Naive thymus-derived CD4-positive, alpha-beta T cell (primary cell): Measurements from ENCODE around the gene DMD. TPM values are rescaled to one million over a fixed set of nuclear protein-coding genes. Genes with fewer than 3 reads are reported as not detected.

Experiments
- ATAC-seq: fragments of 150-1000 bp; cut with Tn5 transposase; 2 replicates; pipeline ENCODE4 v1.10.0; 2021; ENCODE audit warnings: mild to moderate bottlenecking, moderate library complexity
- CTCF ChIA-PET: fragments of 350-600 bp; sonication (Branson Sonifier 250); formaldehyde crosslinking; loops from one replicate; lab custom pipeline; 2021; ENCODE audit warnings: antibody characterized with exemption; lab: Charles Lee
- POLR2A ChIA-PET: fragments of 350-600 bp; sonication (Branson Sonifier 250); formaldehyde crosslinking; loops from one replicate; lab custom pipeline; 2021; ENCODE audit warnings: antibody characterized with exemption, inconsistent platforms; lab: Charles Lee
- DNase-seq, 9 donors: peaks; one replicate each; pipeline versions ENCODE4 v3.0.0 to v3.0.0-alpha.2; 2020 to 2022; ENCODE audit warnings: mixed read lengths in 1 of 9
- H3K27ac ChIP-seq: one replicate; pipeline ENCODE4 v1.7.0; 2013; ENCODE audit warnings: mild to moderate bottlenecking, low read depth, low read length, moderate library complexity
- H3K27me3 ChIP-seq, 2 donors: one replicate each; pipeline ENCODE4 v1.7.0; 2013; ENCODE audit warnings: low read length in 2 of 2, mild to moderate bottlenecking in 2 of 2, moderate library complexity in 2 of 2; ENCODE audit not compliant: control insufficient read depth in 2 of 2, insufficient read depth in 2 of 2
- H3K36me3 ChIP-seq, 3 experiments: 1 replicate in 2 of 3; 2 replicates in 1 of 3; pipeline ENCODE4 v1.7.0; 2013; ENCODE audit warnings: low read length in 3 of 3, mild to moderate bottlenecking in 3 of 3, moderate library complexity in 1 of 3; ENCODE audit not compliant: insufficient read depth in 3 of 3, control insufficient read depth in 2 of 3
- H3K4me1 ChIP-seq, 2 donors: one replicate each; pipeline ENCODE4 v1.7.0; 2013; ENCODE audit warnings: low read length in 2 of 2, mild to moderate bottlenecking in 2 of 2, moderate library complexity in 1 of 2; ENCODE audit not compliant: control insufficient read depth in 2 of 2, insufficient read depth in 2 of 2
- H3K4me3 ChIP-seq: 2 replicates; pipeline ENCODE4 v1.7.0; 2013; ENCODE audit warnings: mild to moderate bottlenecking, low read length
- H3K9me3 ChIP-seq, 3 experiments: 1 replicate in 2 of 3; 2 replicates in 1 of 3; pipeline ENCODE4 v1.7.0; 2013; ENCODE audit warnings: low read length in 3 of 3; ENCODE audit not compliant: control insufficient read depth in 2 of 3
- H3K27ac Mint-ChIP-seq, 9 donors: one replicate each; pipeline ENCODE4 v1.8.0; 2020 to 2022; ENCODE audit warnings: mixed read lengths in 9 of 9, mild to moderate bottlenecking in 8 of 9, moderate library complexity in 5 of 9, inconsistent platforms in 2 of 9
- H3K27me3 Mint-ChIP-seq, 5 donors: one replicate each; pipeline ENCODE4 v1.8.0; 2021 to 2022; ENCODE audit warnings: mixed read lengths in 5 of 5, mild to moderate bottlenecking in 1 of 5
- H3K36me3 Mint-ChIP-seq, 5 donors: one replicate each; pipeline ENCODE4 v1.8.0; 2020 to 2022; ENCODE audit warnings: mixed read lengths in 5 of 5, mild to moderate bottlenecking in 3 of 5, inconsistent platforms in 1 of 5
- H3K4me1 Mint-ChIP-seq, 7 donors: one replicate each; pipeline ENCODE4 v1.8.0; 2020 to 2022; ENCODE audit warnings: mixed read lengths in 7 of 7, mild to moderate bottlenecking in 3 of 7, inconsistent platforms in 1 of 7
- H3K4me3 Mint-ChIP-seq, 10 donors: one replicate each; pipeline ENCODE4 v1.8.0; 2020 to 2022; ENCODE audit warnings: mild to moderate bottlenecking in 10 of 10, mixed read lengths in 10 of 10, moderate library complexity in 6 of 10, inconsistent platforms in 2 of 10
- H3K9me3 Mint-ChIP-seq, 11 donors: one replicate each; pipeline ENCODE4 v1.8.0; 2020 to 2022; ENCODE audit warnings: mixed read lengths in 11 of 11, mild to moderate bottlenecking in 4 of 11, inconsistent platforms in 1 of 11, moderate library complexity in 1 of 11
- intact Hi-C, 2 donors: fragments of 100-400 bp; cut with micrococcal nuclease; formaldehyde crosslinking; loops; one replicate each; pipeline ENCODE4 v1.15.1; 2023
- polyA plus RNA-seq, 2 donors: library from polyadenylated mRNA; unstranded; fragments of 300-500 nt; fragmentation: Illumina TruSeq; gene quantifications; one replicate each; pipeline ENCODE4 v1.2.3, GENCODE V29; 2021
- total RNA-seq, 6 experiments: library from RNA in 5 of 6; stranded (reverse) in 5 of 6; gene quantifications; 1 replicate in 5 of 6; 2 replicates in 1 of 6; pipeline ENCODE4 v1.2.3 and lab custom pipeline; 2021 to 2026

DMD gene
- total and polyA plus RNA-seq, 7 experiments from 2014 or later, result 0.02 to 4.9 (median 0.28) TPM; not detected in 3

DNA sequence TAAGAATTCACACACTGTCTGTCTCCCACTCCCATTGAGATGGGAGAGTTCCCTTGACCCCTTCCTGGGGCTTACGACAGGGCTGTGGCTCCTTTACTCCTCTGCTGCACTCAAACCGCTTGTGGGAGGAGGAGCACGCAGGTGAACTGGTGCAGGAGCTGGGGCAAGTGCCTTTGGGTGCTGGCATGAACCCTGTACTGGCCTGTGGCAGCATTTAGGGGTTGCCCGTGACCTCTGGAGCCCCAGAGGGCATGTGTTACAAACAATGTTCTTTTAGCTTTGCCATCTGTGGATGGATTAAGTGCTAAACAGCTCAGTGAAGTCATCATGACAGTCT, 2117.7 kb downstream of the DMD start:
- Histone ChIP-seq H3K4me3 (no peak overlapping the region), H3K4me1 (no peaks in the 10 kb centered on the region), H3K9me3 (no peaks in the 10 kb centered on the region), H3K27me3 (no peaks in the 10 kb centered on the region), H3K27ac (no peak overlapping the region), H3K36me3 (no peaks in the 10 kb centered on the region)
- ATAC-seq (no peak), DNase-seq (no peak)
- ChIA-PET POLR2A (no interaction called here), CTCF (no interaction called here)
- Mint-ChIP-seq H3K4me1 (peaks cover 0 to 16% (median 0%) of the 10 kb centered on the region in 7 donors), H3K27ac (peak overlapping the region in 1 of 9 donors; percentile 73), H3K36me3 (peaks cover 0 to 5% (median 0%) of the 10 kb centered on the region in 5 donors), H3K4me3 (no peak overlapping the region), H3K9me3 (peaks cover 0 to 3% (median 0%) of the 10 kb centered on the region in 11 donors), H3K27me3 (peaks cover 0 to 5% (median 0%) of the 10 kb centered on the region in 5 donors)
- intact Hi-C loops, result no loop called here

DNA sequence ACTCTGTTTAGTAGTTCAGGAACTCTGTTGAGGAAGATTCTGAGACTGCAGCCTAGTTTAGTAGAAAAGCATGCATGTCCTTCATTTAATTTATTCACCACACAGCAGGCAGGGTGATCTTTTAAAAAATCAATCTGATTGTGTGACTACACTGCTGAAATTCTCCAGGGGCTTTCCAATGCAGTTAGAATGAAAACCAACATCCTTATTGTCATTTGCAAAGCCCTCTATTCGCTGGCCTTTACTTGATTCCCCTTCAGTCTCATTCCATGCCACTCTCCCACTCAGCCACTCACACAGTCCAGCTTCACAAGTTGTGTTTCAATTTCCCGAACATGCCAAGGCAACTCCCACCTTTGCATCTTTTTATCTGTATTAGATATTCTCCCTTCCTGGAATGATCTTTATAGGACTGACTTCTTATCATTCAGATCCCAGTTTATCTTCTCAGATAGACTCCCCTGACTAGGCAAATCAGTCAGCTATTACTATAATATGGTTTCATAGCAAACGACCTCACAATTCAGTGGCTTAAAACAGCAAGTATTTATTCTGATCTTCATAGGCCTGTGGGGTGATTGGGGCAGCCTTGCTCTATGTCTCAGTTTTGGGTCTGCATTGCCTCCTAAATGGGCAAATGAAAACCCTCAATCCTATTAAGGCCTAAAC, 2118.2 kb downstream of the DMD start:
- no peak for ATAC-seq

DNA sequence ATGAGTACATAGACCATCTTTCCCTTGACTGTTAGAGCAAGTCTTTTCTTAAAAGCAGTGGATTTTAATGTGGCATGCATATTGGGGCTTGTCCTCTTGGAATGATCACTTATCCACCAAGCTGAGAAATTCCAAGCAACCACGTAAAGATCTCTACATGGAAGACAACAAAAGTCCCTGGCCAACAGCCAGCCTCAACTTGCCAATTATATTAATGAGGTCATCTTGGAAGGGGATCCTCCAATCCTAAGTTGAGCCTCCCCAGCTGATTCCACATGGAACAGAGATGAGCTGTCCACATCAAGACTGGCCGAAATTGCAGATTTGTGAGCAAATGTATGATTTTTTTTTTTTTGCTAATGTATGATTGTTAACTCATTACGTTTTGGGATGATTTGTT, 2118.9 kb downstream of the DMD start:
- Histone ChIP-seq H3K27me3 (no peaks in the 10 kb centered on the region), H3K9me3 (no peaks in the 10 kb centered on the region), H3K27ac (no peak overlapping the region), H3K36me3 (no peaks in the 10 kb centered on the region), H3K4me3 (no peak overlapping the region), H3K4me1 (no peaks in the 10 kb centered on the region)
- DNase-seq (no peak), ATAC-seq (no peak)
- Mint-ChIP-seq H3K36me3 (peaks cover 0 to 5% (median 0%) of the 10 kb centered on the region in 5 donors), H3K27ac (peak overlapping the region in 1 of 9 donors; percentile 33), H3K4me1 (peaks cover 0 to 17% (median 0%) of the 10 kb centered on the region in 7 donors), H3K27me3 (peaks cover 0 to 5% (median 0%) of the 10 kb centered on the region in 5 donors), H3K4me3 (peak overlapping the region in 1 of 10 donors; percentile 7), H3K9me3 (peaks cover 0 to 2% (median 0%) of the 10 kb centered on the region in 11 donors)
- POLR2A ChIA-PET, result no interaction called here
- intact Hi-C loops, result no loop called here
- CTCF ChIA-PET, result no interaction called here

More for the DNA sequence above, 2118.2 kb downstream of the DMD start:
- Mint-ChIP-seq H3K4me3 (peak overlapping the region in 1 of 10 donors; percentile 9), H3K36me3 (peaks cover 0 to 5% (median 0%) of the 10 kb centered on the region in 5 donors), H3K4me1 (peaks cover 0 to 17% (median 0%) of the 10 kb centered on the region in 7 donors), H3K27me3 (peaks cover 0 to 5% (median 0%) of the 10 kb centered on the region in 5 donors), H3K9me3 (peaks cover 0 to 3% (median 0%) of the 10 kb centered on the region in 11 donors), H3K27ac (peak overlapping the region in 1 of 9 donors; percentile 58)
- POLR2A ChIA-PET, result no interaction called here
- DNase-seq, result no peak
- Histone ChIP-seq H3K27me3 (no peaks in the 10 kb centered on the region), H3K4me1 (no peaks in the 10 kb centered on the region), H3K9me3 (no peaks in the 10 kb centered on the region), H3K27ac (no peak overlapping the region), H3K36me3 (no peaks in the 10 kb centered on the region), H3K4me3 (no peak overlapping the region)
- CTCF ChIA-PET, result no interaction called here
- intact Hi-C loops, result no loop called here

DNA sequence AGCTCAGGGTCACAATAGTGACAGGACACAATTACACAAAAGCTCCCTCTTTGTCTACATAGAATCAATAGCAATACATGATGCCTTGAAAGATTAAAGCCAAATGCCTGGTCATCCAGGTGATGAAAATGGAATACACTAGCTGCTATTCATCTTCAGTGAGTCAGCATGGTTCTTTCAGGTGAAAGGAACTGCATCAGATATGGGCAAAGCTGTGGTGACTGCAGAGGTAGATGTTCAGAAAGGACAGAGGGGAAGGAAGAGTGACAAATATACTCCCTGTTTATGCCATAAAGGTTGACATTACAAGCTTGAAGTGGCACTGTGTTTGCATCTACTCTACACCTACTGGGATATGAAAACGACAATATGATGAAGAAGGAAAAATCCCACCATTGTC, 2119.5 kb downstream of the DMD start:
- Mint-ChIP-seq H3K27me3 (peaks cover 0 to 5% (median 0%) of the 10 kb centered on the region in 5 donors), H3K4me1 (peaks cover 0 to 17% (median 0%) of the 10 kb centered on the region in 7 donors), H3K27ac (no peak overlapping the region), H3K36me3 (peaks cover 0 to 4% (median 0%) of the 10 kb centered on the region in 5 donors), H3K4me3 (peak overlapping the region in 1 of 10 donors; percentile 4), H3K9me3 (peaks cover 0 to 1% (median 0%) of the 10 kb centered on the region in 11 donors)
- no peak overlapping the region for H3K27ac ChIP-seq
- H3K4me3 ChIP-seq, result no peak overlapping the region
- H3K27me3 ChIP-seq, result no peaks in the 10 kb centered on the region
- ChIA-PET POLR2A (no interaction called here), CTCF (no interaction called here)
- DNase-seq (no peak), ATAC-seq (no peak)
- H3K4me1 ChIP-seq, result no peaks in the 10 kb centered on the region
- H3K9me3 ChIP-seq, result no peaks in the 10 kb centered on the region
- intact Hi-C loops, result no loop called here
- H3K36me3 ChIP-seq, result no peaks in the 10 kb centered on the region

DNA sequence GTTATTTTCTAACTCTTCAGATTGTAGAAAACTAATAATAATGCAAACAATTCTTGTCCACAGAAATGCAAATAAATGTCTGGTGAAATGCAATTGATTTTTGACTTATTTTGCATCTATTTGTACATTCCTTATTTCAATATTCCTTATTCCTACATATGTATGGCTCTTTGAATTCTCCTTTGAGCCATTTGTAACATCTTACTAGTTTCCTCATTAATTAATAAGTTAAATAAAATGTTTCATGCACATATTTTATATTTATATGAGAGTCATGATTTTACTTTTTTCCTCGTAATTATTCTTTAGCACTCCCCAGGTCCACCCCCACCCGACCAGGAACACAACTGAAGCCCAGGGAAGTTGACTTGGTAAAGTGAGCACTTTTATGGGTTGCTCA, 2136.8 kb downstream of the DMD start:
- Mint-ChIP-seq H3K27me3 (no peaks in the 10 kb centered on the region), H3K27ac (no peak overlapping the region), H3K36me3 (peaks cover 0 to 6% (median 3%) of the 10 kb centered on the region in 5 donors), H3K4me1 (peaks cover 0 to 6% (median 0%) of the 10 kb centered on the region in 7 donors), H3K4me3 (no peak overlapping the region), H3K9me3 (peaks cover 0 to 23% (median 5%) of the 10 kb centered on the region in 11 donors)
- CTCF ChIA-PET, result no interaction called here
- intact Hi-C loops, result no loop called here
- POLR2A ChIA-PET, result no interaction called here
- H3K27me3 ChIP-seq, result no peaks in the 10 kb centered on the region
- H3K4me1 ChIP-seq, result no peaks in the 10 kb centered on the region
- no peaks in the 10 kb centered on the region for H3K36me3 ChIP-seq
- DNase-seq (no peak), ATAC-seq (no peak)
- no peaks in the 10 kb centered on the region for H3K9me3 ChIP-seq
- H3K4me3 ChIP-seq, result no peak overlapping the region
- no peak overlapping the region for H3K27ac ChIP-seq

DNA sequence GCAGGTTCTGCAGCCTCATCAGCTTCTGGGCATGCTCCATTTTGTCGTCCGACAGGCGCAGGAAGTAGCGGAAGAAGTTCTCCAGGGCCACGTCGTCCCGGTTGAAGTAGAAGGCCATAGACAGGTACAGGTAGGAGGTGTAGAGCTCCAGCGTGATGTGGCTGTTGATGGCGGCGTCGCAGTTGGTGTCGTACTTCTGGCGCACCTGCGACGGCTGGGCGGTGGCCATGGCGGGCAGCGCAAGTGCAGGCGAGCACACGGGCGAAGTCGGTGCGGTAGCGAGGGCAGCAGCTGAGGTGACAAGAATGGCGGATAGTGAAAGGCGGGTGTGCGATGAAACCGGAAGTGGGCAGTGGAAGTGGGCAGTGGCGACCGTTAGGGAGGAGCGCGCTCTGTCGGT, 2139.6 kb downstream of the DMD start, which contains the start of gene FTHL17:
Gene FTHL17 (minus strand): TSS at position 317 of the 400 bp plus-strand sequence. CDS start 88 bp downstream, at position 229.
- Histone ChIP-seq H3K27ac (no peak within 1 kb of the TSS), H3K4me3 (no peak within 1 kb of the TSS), H3K9me3 (no peaks in the 10 kb centered on the region), H3K4me1 (no peaks in the 10 kb centered on the region), H3K36me3 (no peaks in the 10 kb centered on the region), H3K27me3 (no peaks in the 10 kb centered on the region)
- ChIA-PET CTCF (no interaction called here), POLR2A (no interaction called here)
- ATAC-seq (no peak), DNase-seq (no peak)
- intact Hi-C loops, result no loop called here
- Mint-ChIP-seq H3K9me3 (peaks cover 0 to 23% (median 5%) of the 10 kb centered on the region in 11 donors), H3K36me3 (peaks cover 0 to 6% (median 3%) of the 10 kb centered on the region in 5 donors), H3K27ac (no peak within 1 kb of the TSS), H3K27me3 (no peaks in the 10 kb centered on the region), H3K4me3 (no peak within 1 kb of the TSS), H3K4me1 (peaks cover 0 to 16% (median 0%) of the 10 kb centered on the region in 7 donors)

GRCh38 chrX:31071262-31071661, 2140.1 kb downstream of the DMD start:
- ChIA-PET POLR2A (no interaction called here), CTCF (no interaction called here)
- H3K27ac Mint-ChIP-seq, result no peak overlapping the region
- no peaks in the 10 kb centered on the region for H3K4me1 ChIP-seq
- peaks cover 0 to 23% (median 5%) of the 10 kb centered on the region in 11 donors for H3K9me3 Mint-ChIP-seq
- no peaks in the 10 kb centered on the region for H3K27me3 Mint-ChIP-seq
- H3K27ac ChIP-seq, result no peak overlapping the region
- no peaks in the 10 kb centered on the region for H3K36me3 ChIP-seq
- H3K27me3 ChIP-seq, result no peaks in the 10 kb centered on the region
- H3K4me3 ChIP-seq, result no peak overlapping the region
- peaks cover 0 to 6% (median 3%) of the 10 kb centered on the region in 5 donors for H3K36me3 Mint-ChIP-seq
- peaks cover 0 to 16% (median 0%) of the 10 kb centered on the region in 7 donors for H3K4me1 Mint-ChIP-seq
- intact Hi-C loops, result no loop called here
- ATAC-seq (no peak), DNase-seq (no peak)
- no peak overlapping the region for H3K4me3 Mint-ChIP-seq
- no peaks in the 10 kb centered on the region for H3K9me3 ChIP-seq
